GM18511 (cell line): ENCODE data around the gene KLRC2.
"Not testable (repeated sequence)": the region's sequence is repeated elsewhere in the genome, so short reads cannot be mapped to it uniquely, and the experiment has no call there.

Experiments
- ATAC-seq: cut with Tn5 transposase; IDR thresholded peaks from one replicate; pipeline ENCODE4 v1.9.1; 2021; ENCODE audit warnings: mild to moderate bottlenecking, moderate library complexity; ENCODE audit not compliant: unreplicated experiment

Gene KLRC2

GRCh38 chr12:10435816-10436215 is at the start of gene KLRC2:
KLRC2 (minus strand) TSS chr12:10436010; CDS start chr12:10435986, 24 bp downstream.
- ATAC-seq: not testable (repeated sequence)

- ATAC-seq: not testable (repeated sequence)
Measured at GRCh38 chr12:10481901-10482300, 46.1 kb upstream of the KLRC2 start.

- ATAC-seq: not testable (repeated sequence)
Measured at GRCh38 chr12:10472808-10473207, 37.0 kb upstream of the KLRC2 start.

GRCh38 chr12:10469701-10470100 is 33.9 kb upstream of the KLRC2 start:
- no peak for ATAC-seq

GRCh38 chr12:10466311-10466710 is 30.5 kb upstream of the KLRC2 start:
- no peak for ATAC-seq

GRCh38 chr12:10457760-10458159 is 21.9 kb upstream of the KLRC2 start:
- ATAC-seq: no peak

GRCh38 chr12:10456856-10457255 is 21.0 kb upstream of the KLRC2 start:
- ATAC-seq: no peak

- no peak for ATAC-seq
Measured at GRCh38 chr12:10455766-10456165, 20.0 kb upstream of the KLRC2 start.

- no peak for ATAC-seq
Measured at GRCh38 chr12:10454531-10454930, 18.7 kb upstream of the KLRC2 start.

- ATAC-seq: no peak
Measured at GRCh38 chr12:10453156-10453555, 17.3 kb upstream of the KLRC2 start, which contains the start of gene KLRC1. KLRC1 (minus strand) TSS chr12:10453377; CDS start chr12:10451156, 2,221 bp downstream.

GRCh38 chr12:10448236-10448635 is 12.4 kb upstream of the KLRC2 start:
- no peak for ATAC-seq

- ATAC-seq: not testable (repeated sequence)
Measured at GRCh38 chr12:10446052-10446451, 10.2 kb upstream of the KLRC2 start.

GRCh38 chr12:10441144-10441543 is 5.3 kb upstream of the KLRC2 start:
- not testable (repeated sequence) for ATAC-seq

GRCh38 chr12:10439608-10440274 is 3.9 kb upstream of the KLRC2 start:
- ATAC-seq: not testable (repeated sequence)

- not testable (repeated sequence) for ATAC-seq
Measured at GRCh38 chr12:10437601-10438000, 1.8 kb upstream of the KLRC2 start.

- not testable (repeated sequence) for ATAC-seq
Measured at GRCh38 chr12:10430623-10431022, 5.2 kb downstream of the KLRC2 start.

GRCh38 chr12:10425938-10426337 is 9.9 kb downstream of the KLRC2 start:
- not testable (repeated sequence) for ATAC-seq

- ATAC-seq: not testable (repeated sequence)
Measured at GRCh38 chr12:10424260-10424899, 11.4 kb downstream of the KLRC2 start.

- ATAC-seq: not testable (repeated sequence)
Measured at GRCh38 chr12:10422159-10422558, 13.7 kb downstream of the KLRC2 start.

- ATAC-seq: not testable (repeated sequence)
Measured at GRCh38 chr12:10420334-10420733, 15.5 kb downstream of the KLRC2 start, which contains the start of gene KLRC3. KLRC3 (minus strand) TSS chr12:10420595; CDS start chr12:10420550, 45 bp downstream.

- ATAC-seq: no peak
Measured at GRCh38 chr12:10409392-10409791, 26.4 kb downstream of the KLRC2 start, which contains the start of gene KLRC4. KLRC4 (minus strand) TSS chr12:10409757; CDS start chr12:10409575, 182 bp downstream.

- ATAC-seq: no peak
Measured at GRCh38 chr12:10408842-10409241, 27.0 kb downstream of the KLRC2 start.
